Measurements from ENCODE around the gene FGF8.

DNA sequence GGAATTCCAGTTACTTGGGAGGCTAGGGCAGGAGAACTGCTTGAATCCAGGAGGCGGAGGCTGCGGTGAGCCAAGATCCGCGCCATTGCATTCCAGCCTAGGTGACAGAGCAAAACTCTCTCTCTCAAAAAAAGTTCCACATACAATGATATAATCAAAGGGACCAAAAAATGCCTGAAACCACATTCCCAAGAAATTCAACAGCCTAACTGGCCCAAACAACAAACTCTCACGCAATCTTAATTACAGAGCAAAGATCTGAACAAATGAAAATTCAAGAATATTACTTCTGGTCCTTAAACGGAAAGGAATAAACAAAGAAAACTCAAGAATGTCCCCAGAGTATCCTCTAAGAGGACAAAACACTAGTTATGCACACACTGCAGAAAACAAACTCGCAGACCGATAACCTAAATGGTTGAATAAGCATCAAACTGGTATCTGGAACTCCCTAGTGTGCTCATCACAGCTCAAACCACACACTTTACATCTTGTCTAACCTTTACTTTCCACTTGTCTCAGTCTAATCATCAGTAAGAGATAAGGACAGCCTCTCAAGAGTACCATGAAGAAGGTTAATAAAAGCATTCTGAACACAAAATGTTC lies 38.7 kb upstream of the FGF8 start:
- no peak for TF ChIP-seq MTA3 (IDR thresholded peaks at IDR 0.05; ENCODE audit: borderline replicate concordance)
- TF ChIP-seq, protein P1, sequence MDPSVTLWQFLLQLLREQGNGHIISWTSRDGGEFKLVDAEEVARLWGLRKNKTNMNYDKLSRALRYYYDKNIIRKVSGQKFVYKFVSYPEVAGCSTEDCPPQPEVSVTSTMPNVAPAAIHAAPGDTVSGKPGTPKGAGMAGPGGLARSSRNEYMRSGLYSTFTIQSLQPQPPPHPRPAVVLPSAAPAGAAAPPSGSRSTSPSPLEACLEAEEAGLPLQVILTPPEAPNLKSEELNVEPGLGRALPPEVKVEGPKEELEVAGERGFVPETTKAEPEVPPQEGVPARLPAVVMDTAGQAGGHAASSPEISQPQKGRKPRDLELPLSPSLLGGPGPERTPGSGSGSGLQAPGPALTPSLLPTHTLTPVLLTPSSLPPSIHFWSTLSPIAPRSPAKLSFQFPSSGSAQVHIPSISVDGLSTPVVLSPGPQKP (CRISPR knock-in tag; IDR thresholded peaks at IDR 0.05): no peak
- TF ChIP-seq SRSF9 (IDR thresholded peaks at IDR 0.05; ENCODE audit: borderline replicate concordance, low read depth, low read length): no peak
- no peak for TF ChIP-seq TEAD1 (CRISPR knock-in tag; IDR thresholded peaks at IDR 0.05)
- TF ChIP-seq, protein P2, sequence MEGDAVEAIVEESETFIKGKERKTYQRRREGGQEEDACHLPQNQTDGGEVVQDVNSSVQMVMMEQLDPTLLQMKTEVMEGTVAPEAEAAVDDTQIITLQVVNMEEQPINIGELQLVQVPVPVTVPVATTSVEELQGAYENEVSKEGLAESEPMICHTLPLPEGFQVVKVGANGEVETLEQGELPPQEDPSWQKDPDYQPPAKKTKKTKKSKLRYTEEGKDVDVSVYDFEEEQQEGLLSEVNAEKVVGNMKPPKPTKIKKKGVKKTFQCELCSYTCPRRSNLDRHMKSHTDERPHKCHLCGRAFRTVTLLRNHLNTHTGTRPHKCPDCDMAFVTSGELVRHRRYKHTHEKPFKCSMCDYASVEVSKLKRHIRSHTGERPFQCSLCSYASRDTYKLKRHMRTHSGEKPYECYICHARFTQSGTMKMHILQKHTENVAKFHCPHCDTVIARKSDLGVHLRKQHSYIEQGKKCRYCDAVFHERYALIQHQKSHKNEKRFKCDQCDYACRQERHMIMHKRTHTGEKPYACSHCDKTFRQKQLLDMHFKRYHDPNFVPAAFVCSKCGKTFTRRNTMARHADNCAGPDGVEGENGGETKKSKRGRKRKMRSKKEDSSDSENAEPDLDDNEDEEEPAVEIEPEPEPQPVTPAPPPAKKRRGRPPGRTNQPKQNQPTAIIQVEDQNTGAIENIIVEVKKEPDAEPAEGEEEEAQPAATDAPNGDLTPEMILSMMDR (IDR thresholded peaks at IDR 0.05 in 2 of 3, conservative IDR thresholded peaks at IDR 0.05 in 1 of 3; ENCODE audit: insufficient read depth in 2 of 3, low read depth in 1 of 3, low read length in 3 of 3): no peak
- no peak for TF ChIP-seq RFX5 (IDR thresholded peaks at IDR 0.05; ENCODE audit: low read depth, low read length)
- TF ChIP-seq NFYB (IDR thresholded peaks at IDR 0.05; ENCODE audit: extremely low read depth, insufficient read length): no peak
- no peak for TF ChIP-seq HDAC2 (IDR thresholded peaks at IDR 0.05)

Measured in K562 (cell line).